Stimulated activated CD8-positive, alpha-beta memory T cell treated with anti-CD3 and anti-CD28 coated beads, Interleukin-7, amount 100 ng/mL, for 1 hour (primary cell): ENCODE data around the gene XPO6.
"Not testable (repeated sequence)": the region's sequence is repeated elsewhere in the genome, so short reads cannot be mapped to it uniquely, and the experiment has no call there.

Experiments used
- DNase-seq, 2 donors: peaks; one replicate each; pipeline ENCODE4 v3.0.0-alpha.2; 2020; ENCODE audit warnings: low read depth in 2 of 2

The XPO6 gene

DNA sequence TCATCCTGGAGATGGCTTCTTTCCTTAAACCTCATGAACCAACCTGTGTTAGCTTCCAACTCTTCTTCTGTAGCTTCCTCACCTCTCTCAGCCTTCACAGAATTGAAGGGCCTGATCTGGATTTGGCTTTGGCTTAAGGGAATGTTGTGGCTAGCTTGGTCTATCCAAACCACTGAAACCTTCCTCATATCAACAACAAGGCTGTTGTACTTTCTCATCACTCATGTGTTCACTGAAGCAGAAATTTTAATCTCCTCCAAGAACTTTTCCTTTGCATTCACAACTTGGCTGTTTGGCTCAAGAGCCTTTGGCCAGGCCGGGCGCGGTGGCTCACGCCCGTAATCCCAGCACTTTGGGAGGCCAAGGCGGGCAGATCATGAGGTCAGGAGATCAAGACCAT, 95.9 kb downstream of the XPO6 start:
- not testable (repeated sequence) for DNase-seq

DNA sequence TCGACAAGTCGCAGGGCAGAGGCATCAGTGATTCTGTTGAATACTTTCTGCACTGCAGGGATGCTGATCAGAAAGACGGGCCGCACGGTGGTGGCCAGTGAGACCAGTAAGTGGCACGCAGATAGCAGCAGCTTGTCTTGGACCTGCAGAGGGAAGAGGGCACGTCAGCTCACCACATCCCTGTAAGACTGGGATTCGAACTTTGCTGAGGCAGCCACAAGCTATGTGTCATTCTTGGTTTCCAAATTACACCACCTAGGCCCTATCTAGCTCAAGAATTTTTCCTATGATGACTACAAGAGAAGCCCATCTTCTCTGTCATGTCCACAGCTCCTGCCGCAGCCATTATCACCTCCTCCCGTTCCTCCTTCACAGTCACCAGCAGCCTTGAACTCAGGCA, 98.9 kb downstream of the XPO6 start:
- DNase-seq, result no peak

DNA sequence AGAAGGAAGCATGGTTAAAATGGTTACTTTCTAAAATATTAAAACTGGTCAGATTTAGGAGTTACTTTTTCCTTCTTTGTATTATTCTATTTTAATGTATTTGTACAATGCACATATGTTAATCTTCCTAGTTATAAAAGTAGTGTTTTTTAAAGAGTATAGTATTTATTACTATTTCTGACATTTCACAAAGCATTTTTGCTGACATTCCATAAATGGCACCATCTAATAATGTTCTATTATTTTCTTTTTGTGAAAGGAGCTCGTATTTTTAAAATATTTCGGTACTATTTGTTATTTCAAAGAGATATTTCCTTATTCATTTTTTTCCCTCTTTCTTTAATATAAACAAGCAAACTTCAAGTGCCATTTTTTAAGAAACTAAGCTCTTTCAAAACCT, 100.8 kb downstream of the XPO6 start:
- no peak for DNase-seq

DNA sequence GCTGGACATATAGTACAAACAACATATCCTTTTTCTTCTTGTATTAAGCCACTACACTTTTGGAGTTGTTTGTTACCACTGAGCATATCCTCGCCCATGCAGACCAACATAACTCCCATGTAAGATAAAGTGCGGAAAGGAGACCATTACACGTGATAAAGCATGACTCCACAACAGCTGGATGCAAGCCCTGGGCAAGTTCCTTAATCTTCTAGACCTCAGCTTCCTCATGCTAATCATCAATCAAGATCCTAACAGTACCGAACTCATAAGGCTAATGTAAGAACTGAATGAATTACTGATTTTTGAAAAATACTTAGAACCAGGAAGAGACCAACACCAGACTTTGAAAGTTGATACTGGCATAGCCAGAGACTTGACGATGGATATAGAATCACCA, 101.3 kb downstream of the XPO6 start:
- no peak for DNase-seq

DNA sequence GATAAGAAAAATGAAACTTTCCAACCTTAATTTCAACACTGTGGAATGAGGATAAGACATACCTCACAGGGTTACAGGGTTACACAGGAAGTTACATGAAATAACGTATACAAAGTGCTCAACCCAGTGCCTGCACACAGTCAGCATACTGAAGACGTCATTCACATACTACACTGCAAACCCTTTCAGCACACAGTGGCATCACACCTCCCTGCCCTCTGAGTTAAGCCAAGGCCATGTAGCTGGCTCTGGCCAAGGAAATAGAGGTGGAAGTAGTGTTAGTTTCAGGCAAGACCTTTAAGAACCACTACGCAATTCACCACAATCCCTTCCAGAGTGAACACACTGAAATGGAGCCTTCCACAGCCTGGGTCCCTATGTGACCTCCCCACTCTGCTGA, 101.7 kb downstream of the XPO6 start:
- no peak for DNase-seq

DNA sequence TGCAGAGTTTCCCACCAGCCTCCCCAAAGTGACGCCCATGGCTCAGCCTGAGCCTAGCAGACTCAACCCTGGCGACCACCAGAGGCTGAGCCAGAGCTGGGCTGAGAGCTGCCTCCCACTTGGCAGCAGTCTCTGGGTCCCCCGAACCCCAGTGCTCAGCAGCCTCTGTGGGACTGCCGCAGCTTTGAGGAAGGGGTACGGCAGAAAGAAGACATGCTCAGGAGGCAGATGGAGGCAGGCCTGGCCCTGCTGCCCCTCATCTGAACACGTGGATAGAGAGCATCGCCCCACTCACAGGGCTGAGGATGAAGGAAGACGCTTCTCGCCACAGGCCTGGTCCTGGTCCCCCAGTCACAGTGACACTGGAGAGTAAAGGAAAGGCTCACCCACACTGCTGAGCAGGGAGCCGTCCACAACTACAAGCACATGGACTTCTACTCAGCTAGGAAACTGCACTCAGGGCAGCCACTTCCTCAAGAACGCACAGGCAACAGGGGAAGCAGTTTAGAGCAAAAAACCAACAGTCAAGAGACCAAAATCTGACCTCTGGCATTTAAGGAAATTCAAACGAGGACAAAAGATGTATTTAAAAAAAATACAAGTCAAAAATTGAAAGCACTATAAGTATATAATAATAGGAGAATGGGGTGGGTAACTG, 103.0 kb downstream of the XPO6 start:
- no peak for DNase-seq

DNA sequence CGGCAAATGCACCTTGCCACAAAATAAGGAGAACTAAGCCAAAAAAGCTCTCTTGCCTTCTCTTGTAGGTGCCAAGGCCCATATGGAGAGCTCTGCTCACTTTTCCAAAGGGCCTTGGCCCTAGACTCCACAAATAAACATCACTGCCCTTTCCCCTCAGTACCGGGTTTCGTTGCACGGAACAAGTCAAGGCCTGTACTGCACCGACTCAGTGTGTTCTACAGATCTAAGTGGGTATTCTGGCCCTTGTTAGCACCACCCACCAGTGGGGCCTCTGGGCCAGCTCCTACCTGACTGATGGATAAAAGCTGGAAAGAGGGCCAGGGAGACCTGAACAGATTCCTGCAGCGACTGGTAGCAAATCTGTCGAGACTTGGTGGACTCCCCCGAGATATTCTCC, 104.5 kb downstream of the XPO6 start:
- no peak for DNase-seq

DNA sequence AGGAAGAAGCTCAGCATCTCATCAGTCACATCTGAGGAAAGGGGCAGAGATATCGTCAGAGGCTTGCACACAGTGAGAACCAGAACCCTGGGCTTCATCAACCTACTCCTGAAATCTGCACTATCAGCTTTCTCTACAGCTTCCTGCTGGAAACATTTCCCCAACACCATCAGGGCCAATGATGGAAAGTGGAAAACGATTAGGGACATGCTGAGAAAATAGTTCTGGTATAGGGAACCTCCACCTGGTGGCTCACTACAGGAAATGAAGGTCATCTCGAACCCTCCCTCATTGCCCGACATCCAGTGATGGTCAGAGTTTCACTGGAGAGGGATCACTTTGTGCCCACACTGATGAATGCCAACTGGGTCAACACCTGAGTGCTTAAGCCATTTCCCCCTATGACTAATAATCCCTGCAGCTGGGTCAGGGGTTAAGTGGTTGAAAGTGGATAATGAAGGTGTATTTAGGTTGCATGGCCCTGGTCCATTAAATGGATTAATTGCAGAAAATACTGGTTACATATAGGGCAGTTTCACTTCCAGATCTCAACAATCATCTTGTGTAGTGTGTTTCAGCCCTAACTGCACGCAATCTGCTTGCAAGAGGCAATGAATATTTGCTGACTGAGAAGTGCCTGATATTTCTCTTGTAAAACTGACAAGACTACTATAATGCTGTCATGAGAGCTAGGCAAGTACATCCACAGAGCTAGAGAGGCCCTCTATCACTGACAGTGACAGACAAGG, 105.1 kb downstream of the XPO6 start:
- no peak for DNase-seq

DNA sequence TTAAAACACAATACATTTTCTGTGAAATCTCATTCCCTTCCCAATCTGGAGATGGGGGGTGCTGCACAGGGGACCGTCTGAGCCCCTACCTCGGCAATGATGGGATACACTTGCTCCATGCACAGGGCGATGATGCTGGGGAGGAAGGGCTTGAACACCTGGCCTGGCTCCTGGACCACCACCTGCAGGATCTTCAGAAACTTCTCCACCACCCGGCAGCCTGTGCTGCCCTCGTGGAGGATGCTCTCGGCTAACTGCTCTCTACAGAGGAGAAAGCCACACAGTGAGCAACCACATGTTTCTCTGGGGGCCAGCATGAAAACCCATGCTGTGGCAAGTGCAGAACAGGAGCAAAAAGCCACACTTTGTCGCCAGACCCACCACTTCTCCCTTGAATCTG, 105.8 kb downstream of the XPO6 start:
- no peak for DNase-seq

DNA sequence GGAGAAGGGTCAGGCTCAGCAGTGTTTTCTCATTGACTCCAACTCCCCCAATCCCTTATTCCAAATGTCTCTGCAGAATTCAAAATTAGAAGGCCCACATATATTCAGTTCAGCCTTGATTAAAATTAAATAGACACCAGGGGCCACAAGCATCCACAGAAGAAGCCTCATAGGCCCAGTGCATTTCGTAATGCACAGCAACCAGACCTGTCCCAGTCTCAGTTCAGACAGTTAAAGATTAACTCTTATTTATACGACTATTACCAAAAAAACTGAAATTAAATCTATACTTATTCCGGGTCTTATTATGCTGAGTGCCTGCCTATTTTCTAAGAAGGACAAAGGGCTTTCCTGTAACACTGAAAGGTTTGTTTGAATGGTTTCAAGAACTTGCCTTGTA, 106.5 kb downstream of the XPO6 start:
- no peak for DNase-seq

DNA sequence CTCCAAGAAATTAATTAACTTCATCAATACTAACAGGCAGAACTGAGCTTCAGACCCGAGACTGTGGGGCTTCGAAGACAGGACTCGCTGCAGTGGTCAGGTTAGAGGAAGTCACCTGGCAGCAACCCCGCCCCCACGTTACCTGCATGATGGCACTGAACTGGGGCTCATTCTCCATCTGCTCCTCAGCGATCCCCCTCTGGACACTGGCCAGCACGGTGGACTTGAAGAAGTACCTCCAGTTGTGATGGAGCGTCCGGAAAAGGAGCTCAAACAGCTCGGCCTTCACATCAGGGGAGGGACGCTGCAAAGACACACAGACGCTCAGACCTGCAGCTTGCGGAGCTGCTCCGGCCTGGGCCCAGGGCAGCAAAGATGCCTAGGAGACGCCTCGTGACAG, 107.4 kb downstream of the XPO6 start:
- DNase-seq, result no peak

DNA sequence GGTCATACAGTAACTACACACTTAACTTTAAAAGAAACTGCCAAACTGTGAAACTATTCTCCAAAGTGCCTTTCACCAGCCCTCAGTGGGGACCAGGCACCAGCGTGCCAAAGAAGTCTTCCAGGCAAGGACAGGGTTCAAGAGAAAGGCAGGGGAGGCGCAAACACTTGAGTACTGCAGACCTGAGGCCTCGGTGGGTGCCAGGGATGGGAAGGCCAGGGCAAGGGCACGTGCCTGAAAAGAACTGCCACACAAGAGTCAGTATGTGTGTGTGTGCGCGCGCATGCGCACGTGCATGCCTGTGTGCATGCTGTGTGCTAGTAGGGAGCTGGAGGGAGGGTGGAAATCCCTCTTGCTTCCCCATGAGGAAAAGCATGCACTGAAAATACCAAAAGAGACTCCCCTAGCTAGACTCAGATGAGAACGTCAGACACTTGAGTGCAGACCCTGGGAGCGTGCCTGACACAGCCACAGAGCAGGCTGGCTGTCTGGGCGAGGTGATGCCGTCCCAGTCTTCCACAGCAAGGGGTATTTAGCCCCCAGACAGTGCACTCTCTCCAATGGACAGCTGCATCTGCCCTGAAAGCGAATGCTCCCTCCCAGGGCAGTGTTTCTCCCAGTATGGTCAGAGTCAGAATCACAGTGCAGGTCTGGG, 108.1 kb downstream of the XPO6 start:
- no peak for DNase-seq

DNA sequence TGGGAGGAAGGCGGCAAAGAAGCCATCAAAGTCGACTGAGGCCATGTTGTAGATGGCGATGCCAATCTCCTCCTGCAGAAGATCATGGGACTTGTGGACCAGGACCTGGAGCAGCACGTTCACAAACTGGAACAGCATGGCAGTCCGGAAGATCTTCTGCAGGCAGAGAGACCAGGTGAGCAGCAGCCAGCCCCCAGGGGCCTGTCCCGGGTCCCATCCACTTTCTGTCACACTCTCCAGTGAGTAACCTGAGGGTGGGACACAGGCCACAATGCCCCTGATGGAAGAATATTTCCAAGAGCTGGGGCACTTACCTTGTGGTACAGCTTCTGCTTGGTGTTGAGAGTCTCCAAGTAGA, 110.3 kb downstream of the XPO6 start:
- DNase-seq, result no peak

DNA sequence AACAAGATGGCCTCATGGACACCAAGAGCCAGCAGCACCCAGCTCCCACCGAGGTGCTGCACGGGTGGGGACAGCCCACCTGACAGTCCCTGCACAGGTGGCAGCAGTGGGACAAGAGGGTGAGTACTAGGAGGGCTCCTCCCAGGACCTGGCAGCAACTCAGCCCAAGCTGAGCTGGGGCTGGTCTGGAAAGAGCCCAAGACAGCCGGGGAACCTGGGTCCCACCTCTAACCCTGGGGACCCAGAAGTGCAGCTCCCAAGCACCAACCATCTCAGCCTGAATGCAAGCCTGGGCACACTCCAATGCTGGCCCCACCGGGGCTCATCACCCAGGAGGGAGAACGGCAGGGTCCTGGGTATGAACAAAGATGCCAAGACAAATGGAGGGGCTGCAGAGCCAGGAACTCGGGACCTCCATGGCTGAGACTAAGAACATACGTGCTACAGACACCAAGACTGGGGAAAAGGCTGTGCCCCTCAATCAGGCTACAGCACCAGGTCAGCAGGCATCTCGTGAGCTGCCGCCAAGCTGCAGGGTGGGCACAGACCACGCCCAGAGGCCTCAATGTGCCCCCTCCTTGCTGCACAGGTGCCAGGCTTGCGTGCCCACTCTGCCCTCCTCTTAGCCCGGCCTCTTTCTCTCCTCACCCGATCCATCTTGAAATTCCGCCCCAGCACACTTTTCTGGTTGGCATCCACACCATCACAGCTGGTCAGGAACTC, 110.8 kb downstream of the XPO6 start:
- DNase-seq, result no peak

DNA sequence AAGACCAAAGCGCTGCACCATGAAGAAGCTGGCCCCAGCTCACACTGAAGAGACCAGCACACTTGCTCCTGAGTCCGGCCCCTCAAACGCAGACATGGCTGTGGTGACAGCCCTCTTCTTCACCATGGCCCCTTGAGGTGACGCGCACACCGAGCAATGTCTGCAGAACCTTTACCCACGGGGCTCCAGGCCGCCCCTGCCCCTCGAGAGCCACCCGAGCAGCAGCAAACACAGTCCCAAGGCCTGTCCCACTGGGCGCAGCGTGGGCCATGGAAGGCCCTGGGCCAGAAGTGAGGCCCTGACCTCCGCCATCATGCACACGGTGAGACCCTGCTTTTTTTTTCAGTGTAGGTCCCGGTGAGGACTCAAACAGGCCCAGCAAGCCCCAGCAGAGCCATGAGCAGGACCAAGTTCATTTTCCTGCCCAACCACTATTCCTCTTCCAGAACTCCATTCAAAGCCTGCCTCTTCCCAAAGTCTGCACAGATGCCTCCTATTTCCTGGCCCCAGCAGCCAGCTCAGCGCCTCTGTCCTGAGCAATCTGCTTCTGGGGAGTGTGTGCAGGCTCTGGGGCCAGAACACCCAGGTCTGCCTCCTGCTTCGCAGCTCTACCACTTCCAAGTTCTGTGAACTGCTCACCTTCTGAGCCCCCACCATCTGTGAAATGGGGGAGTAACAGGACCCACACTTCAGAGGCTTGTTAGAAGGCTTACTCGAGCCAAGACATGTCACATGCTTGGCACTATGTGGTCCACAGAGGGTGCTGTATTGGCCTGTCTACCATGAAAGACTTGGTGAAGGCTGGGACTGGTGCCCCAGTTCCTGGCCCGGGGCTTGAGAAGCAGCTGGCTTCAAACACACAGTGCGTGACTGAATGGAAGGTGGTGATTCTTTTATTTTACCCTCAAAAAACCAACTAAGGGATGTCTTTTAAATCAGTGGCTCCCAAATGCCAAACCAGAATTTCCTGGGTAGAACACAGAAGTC, 112.5 kb downstream of the XPO6 start:
- DNase-seq, result no peak

DNA sequence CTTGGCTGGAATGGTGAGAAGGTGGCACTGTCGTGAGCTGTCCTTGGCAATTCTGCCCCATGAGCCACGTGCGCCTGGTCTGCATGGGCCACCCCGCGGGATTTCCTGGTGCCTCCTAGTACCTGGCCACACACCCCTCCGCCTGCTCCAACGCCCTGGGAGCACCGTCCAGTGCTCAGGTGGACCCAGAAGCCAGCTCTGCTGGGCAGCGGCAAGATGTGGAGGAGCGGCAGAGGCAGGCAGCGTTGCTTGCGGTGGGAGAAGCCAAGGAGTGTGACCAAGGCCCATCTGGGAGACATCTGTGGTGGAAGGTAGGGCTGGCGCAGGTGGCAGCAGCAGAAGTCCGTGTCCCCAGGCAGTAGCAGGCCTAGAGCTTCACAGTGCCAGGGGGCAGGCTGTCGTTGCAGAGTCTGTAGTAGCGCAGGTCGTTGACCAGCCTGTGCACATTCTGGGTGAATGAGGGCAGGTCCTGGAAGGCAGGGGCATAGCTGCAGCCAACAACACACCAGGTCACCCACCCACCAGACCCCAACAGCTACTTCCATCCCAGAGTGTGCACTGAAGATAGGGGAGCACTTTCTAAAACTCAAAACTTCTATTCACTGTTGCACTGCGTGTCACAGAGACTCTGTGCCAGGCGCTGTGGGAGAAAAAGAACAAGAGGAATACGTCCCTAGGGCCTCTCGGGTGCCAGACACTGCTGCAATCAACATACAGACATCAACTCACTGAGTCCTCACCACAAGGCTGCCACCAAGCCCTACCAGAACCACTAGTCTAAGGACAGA, 113.4 kb downstream of the XPO6 start:
- DNase-seq, result no peak

DNA sequence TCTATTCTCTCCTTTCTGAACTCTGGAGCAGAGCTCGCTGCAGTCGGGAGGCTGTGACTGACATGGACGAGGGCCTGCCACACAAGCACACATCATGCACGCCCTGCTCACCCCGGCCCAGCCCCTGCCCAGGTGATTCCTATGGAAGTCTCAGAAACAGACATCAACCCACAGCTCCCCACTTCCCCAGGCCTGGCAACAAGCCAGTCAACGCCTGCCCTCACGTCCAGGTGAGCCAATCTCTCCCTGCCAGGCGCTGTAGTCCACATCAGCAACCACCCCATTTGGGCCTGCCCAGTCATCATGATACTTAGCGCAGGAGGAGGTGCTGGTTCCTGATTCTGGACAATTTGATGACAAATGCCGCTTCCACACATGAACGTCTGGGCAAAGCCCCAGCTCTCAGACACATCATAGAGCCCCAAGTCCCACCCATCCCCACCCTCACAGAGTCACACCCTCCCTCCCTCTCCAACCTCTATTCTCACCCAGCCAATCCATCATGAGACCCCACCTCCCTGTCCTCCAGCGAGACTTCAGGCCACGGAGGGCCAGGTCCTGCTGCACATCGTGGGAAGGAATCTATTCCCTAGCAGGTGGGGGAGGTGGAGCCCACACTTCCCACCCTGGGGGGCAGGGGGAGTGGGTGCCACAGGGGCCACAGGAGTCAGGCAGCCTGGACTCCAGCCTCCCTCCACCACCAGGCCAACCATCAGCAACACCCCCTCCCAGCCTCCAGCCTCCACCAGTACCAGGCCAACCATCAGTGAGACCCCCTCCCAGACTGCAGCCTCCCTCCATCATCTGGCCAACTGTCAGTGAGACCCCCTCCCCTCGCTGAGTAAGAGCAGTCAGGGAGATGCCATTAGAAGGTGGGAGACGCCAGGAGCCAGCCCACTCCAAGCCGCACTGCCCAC, 114.5 kb downstream of the XPO6 start:
- DNase-seq, result no peak

DNA sequence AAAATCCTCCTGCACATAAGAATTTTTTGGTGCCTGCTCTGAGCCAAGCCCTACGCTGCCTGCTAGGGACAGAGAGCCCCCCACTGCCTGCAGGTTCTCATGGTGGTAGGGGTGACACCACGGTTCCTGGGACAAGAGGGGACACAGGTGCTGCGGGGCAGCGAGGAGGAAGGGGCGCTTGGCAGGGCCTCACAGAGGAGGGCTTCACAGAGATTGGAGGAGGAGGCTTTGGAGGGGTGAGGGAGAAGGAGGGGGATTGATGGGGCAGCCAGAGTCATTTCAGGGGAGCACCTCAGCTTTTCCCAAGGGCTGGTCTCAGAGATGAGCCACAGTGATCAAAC, 118.4 kb downstream of the XPO6 start:
- DNase-seq, result no peak

DNA sequence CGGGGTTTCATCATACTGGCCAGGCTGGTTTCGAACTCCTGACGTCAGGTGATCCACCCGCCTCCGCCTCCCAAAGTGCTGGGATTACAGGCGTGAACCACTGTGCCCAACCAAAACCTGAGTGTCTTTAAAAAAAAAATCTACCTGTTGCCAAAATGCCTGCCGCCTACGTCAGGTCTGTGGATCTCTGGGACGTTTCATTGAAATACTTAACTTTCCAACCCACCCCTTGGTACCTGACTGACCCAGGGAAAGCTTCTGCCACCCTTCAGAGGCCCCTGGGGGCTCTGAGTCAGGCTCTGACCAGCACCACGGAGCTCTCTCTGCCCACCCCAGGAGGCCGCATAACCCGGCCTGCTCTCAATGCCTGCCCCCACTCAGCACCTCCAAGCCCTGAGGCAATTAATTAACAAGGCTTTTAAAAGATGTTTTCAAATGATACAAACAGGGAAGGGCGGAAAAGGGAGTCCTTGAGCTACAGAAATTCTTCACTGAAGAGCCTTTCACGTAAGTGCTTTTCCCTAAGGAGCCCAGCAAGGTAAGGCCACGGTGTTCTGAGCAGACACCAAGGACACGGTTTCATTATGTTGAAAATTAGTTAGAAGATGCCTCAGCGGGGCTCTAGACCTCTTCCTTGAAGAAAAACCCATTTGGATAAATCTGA, 118.9 kb downstream of the XPO6 start:
- no peak for DNase-seq
